Measurements from ENCODE around the gene LRIG1.

LRIG1 gene

DNA sequence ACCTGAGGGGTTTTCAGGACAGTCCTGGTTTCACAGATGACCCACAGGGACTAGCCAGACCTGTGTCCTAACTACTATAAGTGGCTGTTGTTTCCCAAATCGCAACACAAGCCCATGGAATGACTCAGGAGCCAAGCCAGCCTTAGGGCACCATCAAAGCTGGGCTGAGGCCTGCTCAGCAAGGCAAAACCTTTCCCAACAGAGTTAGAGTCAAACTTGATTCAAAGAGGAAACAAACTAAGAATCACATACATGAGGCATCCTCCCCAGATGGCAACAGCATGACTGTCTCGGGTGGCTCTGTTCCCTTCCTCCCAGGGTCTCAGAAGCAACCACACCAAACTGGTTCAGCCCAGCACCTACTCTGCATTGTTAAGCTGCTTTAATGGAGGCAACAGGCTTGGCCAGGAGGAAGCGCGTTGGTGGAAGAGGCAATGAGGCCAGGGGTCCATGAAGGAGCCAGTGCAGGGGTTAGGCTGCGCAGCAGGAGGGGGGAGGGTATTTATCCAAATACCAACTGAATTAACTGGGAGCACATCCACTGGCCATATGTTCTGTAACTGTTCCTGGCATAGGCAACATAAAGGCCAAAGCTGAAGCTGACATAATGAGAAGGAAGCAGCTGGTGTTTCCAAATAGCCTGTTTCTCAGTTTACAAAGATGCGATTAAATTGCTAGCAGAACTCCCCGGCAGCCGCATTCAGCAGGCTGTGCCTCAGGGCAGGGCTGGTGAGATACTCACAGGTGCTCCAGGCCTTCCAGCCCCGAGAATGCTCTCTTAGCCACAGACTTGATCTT lies 102.4 kb downstream of the LRIG1 start:
- DNase-seq: no peak

DNA sequence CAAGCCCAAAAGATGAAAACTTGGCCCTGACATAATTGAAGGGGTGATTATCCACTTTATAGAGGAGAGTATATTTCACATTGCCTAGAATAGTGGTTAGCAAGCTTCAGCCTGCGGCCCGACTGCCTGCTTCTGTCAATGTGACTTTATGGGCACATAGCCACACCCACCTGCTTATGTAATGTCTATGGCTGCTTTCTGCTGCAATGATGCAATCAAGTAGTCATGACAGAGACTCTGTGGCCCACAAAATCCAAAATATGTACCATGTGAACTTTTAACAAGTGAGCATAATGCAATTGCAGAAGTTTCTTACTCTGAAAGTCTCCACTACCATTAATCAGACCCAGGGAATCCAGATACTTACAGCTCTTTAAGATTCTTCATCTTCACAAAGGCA lies 103.1 kb downstream of the LRIG1 start:
- DNase-seq: no peak

DNA sequence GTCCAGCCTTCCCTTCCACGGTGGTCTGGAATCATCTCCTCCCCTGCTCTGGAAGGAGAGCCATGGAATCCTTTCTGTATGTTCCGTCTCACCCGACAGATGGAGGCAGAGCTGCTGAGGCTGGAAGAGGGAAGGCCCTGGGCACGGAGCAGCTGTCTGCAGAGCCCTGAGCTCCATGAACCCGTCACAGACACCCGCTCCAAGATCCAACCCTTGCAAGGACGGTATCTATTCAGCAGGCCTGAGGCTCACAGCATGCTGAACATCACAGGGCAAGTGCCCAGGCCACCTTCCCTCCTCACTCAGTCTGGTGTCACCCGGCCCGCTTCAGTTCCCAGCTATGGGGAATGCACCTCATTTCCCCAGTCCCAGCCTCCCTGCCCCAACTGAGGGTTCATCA lies 103.9 kb downstream of the LRIG1 start:
- no peak for DNase-seq

DNA sequence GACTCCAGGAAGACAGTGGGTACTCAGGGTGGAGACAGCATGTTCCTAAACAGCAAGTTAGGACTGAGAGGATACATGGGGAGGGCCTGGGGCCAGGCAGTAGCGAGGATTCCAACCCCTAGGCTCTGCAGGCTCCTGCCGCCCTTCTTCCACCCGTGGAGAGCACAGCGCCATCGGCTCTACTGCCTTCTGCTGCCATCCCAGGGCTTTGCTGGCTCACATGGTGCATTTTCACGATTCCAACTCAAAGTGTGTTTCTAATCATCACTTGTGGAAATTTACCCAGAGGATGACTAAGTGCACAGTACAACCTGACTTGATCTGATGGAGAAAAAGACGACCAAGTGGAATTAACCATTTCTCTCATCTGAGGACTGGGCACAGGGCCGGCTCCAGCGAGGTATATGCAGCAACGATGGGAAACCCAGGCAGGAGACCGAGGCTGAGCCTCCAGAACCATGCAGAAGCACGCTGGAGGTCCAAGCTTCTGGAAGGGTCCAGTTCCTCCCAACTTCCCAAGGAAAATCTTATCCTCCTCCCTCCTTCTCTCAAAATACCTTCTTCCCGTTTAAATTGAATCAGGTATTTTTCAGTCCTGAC lies 104.6 kb downstream of the LRIG1 start:
- no peak for DNase-seq

DNA sequence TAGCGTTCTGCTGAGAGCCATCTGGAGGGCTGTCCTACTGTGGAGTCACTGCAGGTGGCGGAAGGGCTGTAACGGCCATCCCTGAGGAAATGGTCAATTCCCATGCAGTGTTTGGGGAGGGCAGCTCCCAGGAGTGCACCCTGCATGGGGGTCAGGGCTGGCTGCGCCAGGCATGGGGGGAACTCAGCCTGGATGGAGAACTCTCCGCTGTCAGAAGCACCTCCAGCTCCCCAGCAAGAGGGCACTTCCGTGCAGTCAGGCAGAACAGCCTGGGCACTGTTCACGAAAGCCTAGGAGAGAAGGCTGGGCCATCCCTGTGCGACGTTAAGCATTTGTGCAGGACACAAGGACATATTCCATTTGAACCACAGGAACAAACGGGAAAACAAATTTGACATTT lies 105.2 kb downstream of the LRIG1 start:
- DNase-seq: no peak

DNA sequence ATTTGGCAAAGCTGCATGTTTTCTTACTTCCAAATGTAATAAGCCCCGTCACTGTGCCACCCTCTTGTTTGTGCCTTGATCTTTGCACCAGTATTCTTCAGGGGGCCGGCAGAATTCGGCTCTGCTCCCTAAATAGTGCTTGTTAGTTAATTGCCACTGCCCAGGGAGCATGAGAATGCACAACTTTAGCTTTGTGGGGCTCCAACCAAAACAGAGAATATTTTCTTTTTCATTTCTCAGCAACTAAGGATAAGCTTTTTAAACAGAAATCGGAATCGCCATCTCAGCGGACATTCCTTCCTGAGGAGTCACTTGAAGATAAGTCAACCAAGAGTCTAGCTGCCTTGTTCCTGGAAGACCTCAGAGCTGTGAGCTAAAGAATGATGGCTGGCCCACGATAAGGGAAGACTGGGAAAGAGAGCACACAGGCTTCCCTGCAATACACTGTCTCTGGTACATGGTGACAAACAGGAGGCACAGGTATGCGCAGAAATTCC lies 106.0 kb downstream of the LRIG1 start:
- no peak for DNase-seq

DNA sequence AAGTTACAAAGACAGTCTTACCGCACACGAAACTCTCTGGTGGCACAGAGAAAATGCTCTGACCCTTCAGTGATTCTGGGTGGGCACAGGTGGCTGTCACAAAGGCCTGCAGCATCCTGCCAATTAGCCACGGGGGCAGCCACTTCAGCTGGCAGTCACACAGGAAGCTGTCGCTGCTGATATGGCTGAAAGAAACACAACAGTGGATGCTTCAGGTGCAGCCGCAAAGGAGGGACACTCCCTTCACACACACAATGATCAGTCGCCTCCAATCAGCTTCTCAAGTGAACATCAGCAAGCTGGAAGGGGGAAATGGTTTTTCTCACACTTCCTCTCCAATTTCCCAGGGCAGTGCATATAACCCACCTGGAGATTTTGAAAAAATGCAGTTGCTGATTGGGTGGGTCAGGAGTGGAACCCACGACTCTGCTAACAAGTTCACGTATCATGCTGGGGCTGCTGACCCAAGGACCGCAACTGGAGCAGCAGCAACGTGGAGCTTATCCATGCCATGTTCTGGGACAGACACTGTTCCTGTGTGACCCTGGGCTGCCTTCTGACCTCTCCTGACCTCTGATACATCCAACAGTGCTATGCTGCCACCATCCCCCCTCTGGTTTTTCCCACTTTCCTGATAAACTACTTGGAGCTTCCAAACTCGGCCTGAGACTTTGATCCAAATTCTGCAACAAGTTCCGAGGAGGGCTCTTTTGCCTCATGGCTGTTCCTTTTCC lies 106.6 kb downstream of the LRIG1 start:
- peak; percentile 68 to 74 for DNase-seq

DNA sequence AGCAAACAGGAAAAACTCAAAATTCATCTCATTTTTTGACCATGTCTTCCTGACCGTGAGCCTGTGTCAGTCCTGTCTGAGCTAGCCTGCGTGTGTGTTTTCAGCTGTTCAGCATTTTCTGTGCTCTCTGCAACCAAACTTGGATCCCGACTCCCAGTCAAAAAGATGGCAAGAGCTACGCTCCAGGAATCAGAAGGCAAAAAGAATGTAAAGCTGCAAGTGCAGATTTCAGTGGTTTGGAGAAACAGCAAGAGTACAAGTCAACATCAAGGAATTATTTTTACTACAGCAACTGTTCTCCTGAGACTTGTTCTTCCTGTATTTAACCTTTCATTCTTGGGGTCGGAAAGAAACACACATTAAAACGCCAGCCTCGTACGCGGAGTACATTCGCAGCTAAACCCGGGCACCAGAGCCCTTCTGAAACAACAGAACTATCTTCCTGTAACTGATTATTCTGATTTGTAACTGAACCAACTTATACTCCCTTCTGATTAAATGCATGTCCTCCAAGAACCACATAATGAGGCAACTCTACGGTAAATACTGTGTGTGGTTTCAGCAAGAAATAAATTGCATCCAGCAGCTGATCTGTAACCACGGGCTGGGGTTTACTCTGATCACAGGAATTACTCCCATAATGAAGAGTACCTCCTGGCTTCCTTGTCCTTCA lies 107.4 kb downstream of the LRIG1 start:
- DNase-seq: no peak

DNA sequence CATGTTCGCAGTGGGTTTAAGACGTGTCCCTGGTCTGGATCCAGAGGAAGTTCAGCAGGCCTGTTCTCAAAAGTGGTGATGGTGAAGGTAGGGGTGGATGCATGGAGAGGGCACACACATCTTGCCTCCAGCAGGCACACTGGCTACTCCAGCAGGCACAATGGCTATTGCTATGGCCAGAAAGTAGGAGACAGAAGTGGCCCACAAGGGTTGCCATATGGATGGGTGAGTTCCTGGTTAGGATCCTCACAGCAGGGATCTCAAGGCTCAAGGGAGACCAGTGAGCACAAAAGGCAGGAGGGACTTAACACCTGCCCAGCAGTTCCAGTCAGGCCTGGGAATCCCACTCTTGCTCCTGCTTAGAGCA lies 107.9 kb downstream of the LRIG1 start:
- no peak for DNase-seq

DNA sequence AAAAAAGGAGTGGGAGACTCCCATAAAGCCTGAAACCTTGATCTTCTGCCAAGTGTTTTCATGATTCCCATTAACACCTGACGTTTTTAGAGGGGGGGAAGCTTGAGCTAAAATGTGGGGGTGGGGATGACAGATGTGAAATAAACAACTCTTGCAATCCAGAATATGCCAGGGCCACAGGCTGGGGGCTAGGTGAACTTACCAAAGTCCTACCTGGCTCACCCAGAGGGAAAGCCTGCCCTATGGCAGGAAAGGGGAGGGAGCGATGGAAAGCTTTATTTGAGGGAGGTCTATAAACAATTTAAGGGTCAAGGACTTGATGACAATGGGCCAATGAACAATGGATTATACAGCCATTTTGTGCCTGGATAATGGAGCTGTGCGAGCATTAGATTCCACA lies 108.3 kb downstream of the LRIG1 start:
- no peak for DNase-seq

DNA sequence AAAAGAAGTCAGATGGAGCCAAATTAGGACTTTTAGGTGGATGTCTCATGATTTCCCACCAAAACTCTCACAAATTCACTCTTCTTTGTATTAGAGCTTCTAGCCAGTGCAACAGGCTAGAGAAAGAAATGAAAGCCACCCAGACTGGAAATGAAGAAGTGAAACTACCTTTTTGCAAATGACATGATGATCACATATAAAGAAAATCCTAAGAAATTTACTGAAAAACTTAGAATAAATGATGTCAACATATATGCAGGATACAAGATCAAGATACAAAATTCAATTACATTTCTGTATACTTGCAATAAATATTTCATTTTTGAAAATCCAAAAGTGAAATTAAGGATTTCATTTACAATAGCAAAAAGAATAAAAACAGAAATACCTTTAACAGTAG lies 110.8 kb downstream of the LRIG1 start:
- peak in 1 of 2 donors; percentile 26 for DNase-seq

DNA sequence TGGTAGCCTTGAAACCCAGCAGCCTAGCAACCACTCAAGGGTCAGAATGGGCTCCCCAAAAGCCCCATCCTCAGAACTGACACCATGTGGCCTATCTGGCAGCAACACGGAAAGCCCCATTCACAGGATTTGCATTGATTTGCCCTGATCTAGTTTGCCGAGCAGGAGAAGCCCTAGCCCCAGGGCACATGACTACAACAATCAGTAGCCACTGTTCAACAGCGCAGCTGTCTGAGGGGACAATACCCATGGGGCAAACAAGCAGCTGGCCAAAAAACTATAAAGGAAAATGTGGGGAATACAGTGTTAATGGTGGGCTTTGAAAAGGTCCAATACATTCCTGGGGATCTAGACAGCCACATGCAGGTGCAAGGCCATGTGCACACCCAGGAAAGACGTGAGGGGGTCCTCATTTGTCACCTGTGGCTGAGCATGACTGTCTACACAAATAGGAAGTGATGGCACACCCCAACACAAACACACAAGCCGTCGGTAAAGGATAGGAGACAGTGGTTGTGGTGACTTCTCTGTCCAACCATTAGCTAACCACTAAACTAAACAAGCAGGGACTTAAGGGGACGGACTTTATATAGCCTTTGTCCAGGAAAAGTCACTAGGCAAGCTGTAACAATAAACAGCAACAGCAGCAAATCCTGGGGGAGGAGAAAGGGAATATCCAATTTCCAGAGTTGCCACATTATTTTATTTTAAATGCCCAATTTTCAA lies 113.7 kb downstream of the LRIG1 start:
- peak in 1 of 2 donors; percentile 12 for DNase-seq

DNA sequence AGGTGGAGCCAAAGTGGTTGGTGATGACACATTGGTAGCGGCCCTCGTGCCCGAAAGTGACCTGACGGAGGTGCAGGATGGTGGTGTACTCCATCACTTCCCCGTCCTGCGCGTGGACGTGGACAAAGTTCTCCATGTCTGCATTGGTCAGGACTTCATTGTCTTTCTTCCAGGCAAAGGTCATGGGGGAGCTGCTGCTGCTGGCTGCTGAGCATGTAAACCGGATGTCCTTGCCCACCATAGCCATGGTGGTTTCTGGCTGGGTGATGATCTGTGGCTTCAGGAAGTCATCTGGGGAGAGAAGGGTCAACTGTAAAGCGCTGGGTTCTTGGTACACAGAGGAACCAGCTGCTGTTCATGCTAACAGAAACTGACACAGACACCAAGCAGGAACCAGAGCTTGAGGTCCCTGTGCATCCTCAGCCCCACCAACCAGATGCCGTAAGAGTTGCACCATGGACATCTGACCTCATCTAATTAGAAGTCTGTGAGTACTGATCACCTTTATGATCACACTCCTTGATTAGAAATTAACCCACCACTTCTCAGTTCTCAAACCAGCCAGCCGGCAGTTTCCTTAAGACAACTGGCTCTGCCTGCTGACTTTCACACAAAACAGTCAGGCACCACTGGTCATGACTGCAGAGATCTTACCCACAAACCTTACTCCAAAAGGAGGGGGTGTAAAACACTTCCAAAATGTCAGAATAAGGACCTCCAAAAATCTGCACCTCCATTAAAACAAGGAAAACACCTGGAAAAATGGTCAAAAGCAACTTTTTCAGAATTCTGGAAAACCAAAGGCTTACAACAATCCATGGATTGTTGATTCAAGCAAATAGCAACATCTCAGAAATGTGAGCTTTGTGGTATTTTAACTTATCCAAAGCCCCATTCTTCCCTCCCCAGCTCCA lies 114.6 kb downstream of the LRIG1 start:
- no peak for DNase-seq

DNA sequence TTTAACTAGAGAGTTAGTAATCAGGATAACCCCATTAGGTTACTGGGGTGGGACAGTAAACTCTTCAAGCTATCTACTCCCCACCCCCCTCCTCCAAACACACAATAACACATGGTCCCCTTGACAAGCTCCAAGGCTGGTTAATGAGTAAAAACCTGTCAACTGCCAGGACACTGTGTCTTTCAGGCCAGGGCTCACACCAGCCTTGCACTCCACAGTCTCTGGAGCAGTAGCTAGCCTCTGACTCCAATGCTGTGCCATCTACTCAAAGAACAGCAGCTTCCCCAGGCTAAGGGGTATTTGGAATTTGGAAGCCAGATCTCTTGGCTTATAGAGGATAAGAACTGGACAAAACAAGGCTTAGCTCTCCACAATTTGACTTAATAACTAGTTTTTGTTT lies 115.8 kb downstream of the LRIG1 start:
- DNase-seq: no peak

DNA sequence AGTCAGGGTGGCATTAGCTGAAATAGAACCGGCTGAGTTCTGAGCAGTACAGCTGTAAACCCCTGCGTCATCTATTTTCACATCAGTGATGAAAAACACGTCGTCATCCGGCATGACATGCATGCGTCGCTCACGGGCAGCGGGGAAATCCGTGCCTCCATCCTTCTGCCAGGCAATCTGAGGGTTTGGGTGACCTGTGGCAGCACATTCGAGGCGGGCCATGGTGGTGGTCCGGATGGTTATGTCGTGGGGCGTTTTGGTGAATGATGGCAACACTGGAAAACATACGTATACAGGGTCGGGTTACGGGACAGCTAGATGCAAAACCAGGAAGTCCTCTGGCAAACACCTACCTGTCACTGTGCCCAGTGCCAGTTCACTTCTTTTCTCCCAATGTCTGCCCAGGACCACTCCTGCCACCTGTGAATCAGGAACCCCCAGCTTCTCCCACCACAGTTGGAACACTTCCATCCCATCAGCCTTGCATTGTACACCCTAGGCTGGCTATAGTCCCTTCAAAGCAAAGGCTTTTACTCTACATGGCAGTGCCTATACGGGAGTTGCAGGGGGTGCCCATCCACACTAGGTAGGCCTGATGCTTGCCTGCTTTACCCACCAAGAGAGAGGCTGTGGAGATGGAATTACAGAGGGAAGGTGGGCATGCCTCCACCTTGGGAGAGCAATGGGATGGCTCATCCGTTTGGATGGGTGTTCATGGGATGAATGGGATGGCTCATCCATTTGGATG lies 116.7 kb downstream of the LRIG1 start:
- DNase-seq: no peak

DNA sequence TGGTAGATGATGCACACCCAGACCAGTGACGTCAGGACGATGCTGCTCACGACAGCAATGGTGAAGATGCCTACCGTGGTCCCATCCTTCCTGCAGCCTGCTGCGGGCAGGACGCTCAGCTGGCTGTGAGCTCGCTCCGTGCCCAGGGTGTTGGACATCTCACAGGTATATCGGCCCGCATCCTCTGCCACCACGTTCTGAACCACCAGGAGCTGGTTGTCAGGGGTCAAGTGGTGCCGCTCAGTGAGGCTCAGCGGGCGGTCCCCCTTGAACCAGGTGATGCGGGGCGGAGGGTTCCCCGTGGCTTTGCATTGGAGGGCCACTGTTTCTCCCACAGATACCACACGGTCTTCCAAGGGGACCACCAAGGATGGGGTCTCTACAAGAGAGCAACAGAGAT lies 117.8 kb downstream of the LRIG1 start:
- no peak for DNase-seq

DNA sequence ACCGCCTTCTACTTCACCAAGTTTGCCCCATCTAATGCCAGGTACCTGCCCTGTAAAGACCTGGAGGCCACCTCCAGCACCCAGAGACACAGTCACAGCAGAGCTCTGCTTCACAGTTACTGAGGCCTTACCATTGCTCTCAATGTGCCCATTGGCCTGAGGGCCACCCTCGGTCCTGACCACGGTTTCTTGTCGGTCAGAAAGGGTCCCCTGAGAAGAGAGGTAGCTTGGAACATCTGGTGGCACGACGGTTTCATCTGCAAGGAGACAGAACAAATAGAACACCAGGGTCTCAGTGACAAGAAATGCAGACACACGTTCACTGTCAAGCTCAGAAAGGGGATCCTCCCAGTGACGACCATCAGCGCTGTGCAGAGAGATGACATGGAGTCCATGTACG lies 118.7 kb downstream of the LRIG1 start:
- DNase-seq: no peak

DNA sequence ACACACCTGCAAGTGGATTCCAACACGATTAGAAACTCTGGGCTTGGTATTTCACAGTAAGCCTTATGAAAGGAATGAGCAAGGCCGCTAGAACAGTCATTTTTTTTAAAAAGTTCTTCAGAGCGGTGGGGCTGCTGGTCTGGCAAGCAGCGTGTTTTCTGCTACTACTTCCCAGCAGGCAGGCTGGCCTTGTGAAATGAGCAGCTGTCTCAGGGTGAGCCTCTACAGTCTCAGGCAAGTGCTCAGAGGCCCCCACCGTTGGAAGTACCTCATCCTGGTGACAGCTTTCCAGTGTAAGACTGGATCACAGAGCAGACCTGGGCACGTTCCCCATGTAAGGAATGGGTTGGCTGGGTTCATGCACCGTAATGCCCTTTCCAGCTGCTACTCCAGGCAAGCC lies 119.2 kb downstream of the LRIG1 start:
- no peak for DNase-seq

DNA sequence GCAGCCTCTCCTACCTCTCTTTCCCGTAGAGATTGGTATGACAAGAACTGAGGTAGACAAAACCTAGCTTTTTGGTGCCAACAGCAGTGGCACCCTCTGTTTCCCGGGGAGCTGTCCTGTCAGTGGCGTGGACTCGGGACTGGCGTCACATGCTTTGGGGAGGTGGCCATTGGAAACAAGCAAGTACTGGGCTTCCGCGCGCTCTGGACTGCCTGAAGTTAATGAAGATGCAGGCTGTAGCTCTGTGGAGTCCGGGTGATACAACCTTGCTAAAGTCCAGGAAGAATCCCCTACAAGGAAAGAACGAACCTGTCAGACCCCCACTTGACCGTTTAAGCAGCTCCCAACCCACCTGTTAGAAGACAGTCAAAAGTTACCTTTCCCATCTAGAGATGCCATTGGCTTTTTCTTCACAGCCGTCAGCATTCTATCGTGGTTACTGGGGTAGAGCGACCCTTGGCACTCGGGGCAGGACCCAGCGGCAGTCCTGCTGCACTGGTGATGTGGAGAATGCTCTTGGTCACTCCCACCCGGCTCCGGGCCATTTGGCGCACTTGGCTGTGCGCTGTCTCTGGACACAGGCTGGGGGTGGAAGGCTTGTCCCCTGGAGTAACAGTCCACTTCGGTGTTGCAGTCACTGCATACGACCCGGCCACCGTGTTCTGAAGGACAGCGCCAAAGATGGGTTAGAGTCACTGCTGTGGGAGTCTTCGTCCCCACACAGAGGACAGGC lies 120.5 kb downstream of the LRIG1 start:
- no peak for DNase-seq

DNA sequence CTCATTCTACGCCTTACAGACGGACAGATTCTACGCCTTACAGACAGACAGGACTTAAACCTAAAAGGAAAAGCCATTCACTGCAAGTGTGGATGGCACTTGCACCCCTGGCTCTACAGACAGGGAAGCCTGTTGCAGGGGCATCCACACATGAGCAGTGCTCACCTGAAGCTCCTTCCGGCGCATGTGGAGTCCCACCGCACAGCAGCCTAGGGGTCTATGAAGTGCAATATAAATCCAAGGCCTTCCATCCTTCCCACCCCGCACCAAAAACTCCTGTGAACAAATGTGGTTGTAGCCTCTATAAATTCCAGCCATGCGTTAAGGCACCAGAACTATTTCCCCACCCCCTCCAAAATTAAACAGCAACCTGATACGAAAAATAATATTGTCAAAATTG lies 121.3 kb downstream of the LRIG1 start:
- no peak for DNase-seq

Measured in CD4-positive, alpha-beta T cell treated with Interferon alpha-2 for 1 hour (primary cell).